HG03354 (cell line): ENCODE data around the gene LPAR3.

Experiments
- ATAC-seq: cut with Tn5 transposase; IDR thresholded peaks from one replicate; pipeline ENCODE4 v1.9.1; 2021; ENCODE audit warnings: mild to moderate bottlenecking; ENCODE audit not compliant: unreplicated experiment, poor library complexity, severe bottlenecking

Gene LPAR3

GRCh38 chr1:84835169-84835568 lies 57.8 kb downstream of the LPAR3 start:
- ATAC-seq: no peak

DNA sequence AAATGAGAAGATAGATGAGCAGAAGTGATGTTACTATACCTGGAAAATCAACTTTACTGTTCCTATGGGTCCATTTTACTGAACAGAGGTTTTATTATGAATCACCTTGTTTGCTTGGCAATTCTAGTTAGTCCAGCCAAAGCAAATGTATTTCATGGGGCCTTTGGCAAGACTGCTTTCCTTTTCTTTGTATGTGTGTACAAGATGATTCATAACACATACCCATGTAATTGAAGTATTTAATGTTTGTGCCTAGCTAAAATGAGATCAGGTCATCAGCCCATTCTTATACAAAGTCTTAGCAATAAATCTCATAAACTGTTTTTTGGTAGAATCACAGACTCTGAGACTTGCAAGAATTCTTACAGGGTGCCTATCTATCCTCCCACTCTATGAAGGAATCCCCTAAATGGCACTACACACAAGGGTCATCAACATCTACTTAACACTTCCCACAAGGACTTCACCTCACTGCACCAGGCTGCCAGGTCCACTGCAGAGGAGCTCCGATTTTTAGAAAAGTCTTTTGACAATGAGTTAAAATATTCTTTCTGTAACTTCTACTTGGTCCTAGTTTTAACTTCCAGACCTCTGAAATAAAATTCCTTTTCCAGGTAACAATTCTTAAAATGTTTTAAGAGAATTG lies 58.5 kb downstream of the LPAR3 start:
- no peak for ATAC-seq

DNA sequence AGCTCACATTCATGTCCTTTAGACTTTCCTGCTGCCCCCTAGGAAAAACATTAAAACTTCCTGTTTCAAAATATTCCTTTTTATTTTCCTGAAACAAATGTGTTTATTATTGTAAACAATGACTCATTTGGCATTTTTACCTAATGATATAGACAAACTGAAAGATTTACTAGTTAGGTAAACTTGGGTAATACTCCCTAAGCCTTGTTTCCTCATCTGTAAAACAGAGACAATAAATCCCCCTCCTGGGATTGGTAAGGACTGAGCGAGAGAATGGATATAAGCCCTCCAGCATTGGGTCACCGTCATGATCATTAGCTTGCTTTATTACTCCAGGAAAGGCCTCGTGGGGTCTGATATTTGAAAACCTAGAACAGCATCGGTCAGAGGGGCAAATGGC lies 59.8 kb downstream of the LPAR3 start:
- ATAC-seq: no peak

DNA sequence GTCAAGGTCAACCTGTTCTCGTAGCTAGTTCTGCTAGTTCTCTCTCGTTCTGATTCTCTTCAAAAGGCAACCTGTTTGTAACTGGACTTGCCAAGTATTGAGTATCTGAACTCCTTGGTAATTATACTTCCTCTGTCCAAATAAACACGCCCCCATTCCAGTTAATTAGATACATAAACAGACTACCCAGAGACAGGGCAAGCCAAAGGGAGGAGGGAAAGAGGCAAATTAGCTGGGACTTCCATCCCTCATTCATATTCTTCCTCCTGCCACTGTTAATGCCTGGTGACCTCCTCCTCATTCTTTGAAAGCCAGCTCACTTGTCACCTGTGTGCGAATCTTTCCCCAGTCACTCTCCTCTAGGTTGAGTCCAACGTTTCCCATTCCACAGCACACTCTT lies 62.9 kb downstream of the LPAR3 start:
- ATAC-seq: no peak

- ATAC-seq: no peak
Observed at GRCh38 chr1:84827976-84828375, 65.0 kb downstream of the LPAR3 start.

GRCh38 chr1:84827555-84827954 lies 65.5 kb downstream of the LPAR3 start:
- no peak for ATAC-seq

DNA sequence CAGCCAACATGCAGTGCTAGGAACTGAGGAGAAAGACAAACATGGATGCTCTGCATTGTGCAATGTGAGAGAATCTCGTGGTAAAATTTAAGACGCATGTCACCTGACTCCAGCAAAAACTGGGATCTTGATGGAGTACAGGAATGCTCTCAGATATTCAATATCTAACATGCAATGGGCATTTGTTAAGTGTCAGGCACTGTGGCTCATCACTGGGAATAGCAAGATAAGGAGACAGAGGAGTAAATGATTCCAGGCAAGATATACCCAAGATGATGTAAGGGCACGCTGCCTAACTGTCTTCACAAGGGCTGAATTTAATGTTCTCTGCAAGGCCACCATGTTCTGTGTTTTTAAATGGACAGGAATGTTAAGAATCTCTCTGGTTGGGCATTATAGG lies 67.8 kb downstream of the LPAR3 start:
- ATAC-seq: no peak

GRCh38 chr1:84823991-84824390 lies 69.0 kb downstream of the LPAR3 start:
- no peak for ATAC-seq

DNA sequence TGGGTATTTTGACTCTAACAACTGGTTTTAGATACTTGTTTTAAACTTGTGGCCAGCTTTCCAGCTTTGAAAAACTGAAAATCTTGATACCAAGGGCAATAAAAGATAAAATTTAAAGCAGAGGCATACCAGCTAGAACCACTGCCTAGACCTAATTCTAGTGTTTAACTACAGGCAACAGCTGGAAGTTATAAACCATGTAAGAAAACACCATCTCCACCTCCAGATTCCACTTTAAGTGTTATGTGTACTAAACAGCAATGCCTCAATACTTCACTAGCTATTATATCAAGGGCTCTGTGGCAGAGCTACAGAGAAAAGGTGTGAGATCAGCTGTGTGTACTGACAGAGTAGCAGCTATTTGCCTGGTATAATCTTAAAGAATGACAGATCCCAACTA lies 69.5 kb downstream of the LPAR3 start:
- no peak for ATAC-seq

DNA sequence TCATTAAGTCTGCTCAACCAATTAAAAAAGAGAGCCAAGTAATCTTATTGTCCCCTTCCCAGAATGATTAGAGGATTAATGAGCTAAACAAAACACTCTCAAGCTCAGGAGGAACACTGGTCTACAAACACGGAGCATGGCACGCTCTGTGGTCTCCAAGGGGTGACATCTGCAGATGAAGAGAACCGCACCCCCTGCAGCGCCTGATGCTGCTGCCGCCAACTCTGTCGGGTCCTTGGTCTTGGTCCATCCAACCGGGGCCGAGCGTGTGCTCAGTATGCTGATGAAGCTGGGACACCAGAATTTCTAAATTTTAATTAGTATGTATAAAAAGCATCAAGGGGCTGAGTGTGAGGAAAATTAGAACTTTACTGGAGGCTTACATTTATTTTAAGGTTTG lies 82.7 kb downstream of the LPAR3 start:
- no peak for ATAC-seq

DNA sequence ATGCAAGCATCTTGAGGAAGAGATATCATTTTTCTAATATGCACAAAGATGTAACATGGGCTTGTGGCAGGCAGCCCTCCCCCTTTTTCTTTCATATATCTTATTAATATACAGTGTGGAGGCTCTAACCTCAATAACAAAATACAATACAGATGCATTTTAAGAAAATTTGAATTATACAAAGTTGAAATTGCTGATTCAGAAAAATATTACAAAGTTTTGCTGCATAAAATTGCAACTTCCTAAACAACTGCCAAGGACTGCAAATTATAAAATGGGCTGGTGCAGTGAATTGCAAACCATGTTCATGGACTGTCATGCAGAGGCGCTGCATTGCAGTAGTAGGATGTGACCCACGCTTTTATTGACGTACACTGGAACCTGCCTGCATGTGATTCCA lies 84.0 kb downstream of the LPAR3 start:
- ATAC-seq: no peak

DNA sequence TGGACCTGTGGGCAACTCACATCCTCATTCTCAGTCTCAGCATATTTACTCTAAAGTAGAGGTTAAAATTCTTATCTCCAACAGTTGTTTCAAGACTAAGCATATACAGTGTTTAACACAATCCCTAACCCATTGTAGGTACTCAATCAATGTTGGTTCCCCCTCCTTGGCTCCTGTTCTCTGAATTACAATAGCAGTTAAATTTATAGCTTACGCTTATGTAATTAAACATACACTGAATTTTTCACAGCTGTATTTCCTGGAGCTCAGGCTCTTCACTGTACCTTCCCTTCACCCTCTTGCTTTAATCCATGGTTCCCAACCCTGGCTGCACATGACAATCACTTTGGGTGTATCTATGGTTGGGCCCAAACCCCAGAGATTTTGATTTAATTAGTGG lies 89.4 kb downstream of the LPAR3 start:
- ATAC-seq: no peak

GRCh38 chr1:84802567-84803232 lies 90.3 kb downstream of the LPAR3 start:
- no peak for ATAC-seq

DNA sequence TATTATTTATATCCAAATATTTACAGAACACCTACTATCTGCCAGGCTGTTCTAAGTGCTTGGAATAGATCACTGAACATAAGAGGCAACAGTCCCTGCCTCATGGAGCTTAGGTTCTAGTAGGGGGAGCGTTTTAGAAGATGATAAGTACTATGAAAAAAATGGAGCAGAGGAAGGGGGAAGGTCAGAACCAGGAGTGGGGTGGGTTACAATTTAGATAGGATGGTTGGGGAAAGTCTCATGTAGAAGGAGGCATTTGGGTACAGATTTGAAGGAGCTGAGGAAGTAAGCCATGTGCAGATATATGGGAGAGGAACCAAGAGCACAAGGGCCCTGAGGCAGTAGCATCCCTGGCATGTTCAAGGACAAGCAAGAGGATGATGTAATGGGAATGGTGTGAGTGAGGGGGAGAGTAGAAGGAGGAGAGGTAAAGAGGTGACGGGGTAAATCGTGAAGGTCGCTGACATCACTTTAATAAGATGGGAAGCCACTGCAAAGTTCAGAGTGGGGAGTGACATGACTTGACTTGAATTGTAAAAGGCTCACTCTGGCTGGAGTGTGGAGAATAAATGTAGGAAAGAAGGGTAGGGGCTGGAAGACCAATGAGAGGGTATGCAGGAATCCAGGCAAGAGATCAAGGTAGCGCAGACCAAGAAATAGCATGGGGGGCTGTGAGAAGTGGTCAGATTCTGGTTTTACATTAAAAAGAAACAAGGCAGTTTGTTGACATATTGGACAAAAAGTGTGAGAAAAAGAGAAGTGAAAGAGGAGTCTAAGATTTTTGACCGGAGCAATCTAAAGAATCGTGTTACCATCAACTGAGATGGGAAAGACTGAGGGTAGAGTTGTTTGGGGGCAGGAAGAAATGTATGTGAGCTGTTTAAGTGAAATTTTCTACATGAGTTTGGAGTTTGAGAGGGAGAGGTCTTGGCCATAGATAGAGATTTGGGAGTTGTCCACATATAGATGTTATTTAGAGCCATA lies 92.6 kb downstream of the LPAR3 start:
- no peak for ATAC-seq

GRCh38 chr1:84797603-84798002 lies 95.4 kb downstream of the LPAR3 start:
- no peak for ATAC-seq

DNA sequence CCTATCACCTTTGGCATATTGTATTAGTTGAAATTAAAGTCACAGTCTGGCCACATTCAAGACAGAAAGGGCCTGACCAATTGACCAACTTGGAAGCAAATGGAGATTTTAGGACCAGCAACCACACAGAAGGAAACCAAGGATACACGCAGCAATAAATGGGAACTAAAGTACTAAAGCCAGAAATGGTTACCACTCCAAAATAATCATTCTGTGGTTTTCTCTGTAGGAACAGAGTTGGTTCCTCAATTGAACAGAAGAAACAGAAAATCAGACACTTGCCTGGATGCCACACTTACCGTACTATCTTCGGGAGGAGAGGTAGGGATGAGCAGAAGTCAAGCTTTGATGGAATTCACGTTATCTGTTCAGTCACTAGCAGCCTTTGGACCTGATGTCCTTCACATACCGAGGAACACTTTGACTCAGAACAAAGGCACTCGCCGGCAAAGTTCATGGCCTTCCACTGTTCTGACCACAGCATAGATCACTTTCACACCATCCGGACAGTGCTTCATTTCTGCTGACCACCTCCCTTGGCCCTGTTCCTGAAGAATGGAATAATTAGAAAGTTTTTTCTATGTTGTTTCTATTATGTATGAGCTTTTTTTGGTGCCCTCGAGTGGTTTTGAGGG lies 96.9 kb downstream of the LPAR3 start:
- ATAC-seq: no peak

- ATAC-seq: no peak
Observed at GRCh38 chr1:84795213-84795612, 97.8 kb downstream of the LPAR3 start.

DNA sequence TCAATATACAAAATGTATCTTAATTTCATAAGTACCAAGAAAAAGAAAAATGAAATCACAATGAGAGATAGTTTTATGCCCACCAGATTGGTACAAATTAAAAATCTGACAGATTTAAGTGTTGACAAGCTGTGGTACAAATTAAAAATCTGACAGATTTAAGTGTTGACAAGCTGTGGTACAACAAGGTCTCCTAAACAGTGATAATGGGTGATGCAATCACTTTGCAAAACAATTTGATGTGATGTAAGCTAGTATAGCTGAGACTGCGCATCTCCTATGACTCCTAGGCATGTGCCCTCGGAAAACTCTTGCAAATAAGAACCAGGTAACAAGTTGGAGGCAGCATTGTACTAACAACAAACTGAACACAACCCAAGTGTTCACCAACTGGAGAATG lies 100.6 kb downstream of the LPAR3 start:
- no peak for ATAC-seq

- ATAC-seq: no peak
Observed at GRCh38 chr1:84789014-84789413, 104.0 kb downstream of the LPAR3 start.
